HEK293 (cell line): ENCODE measurements around the gene USP21.

Experiments
- ATF2 ChIP-seq: fragments of 450-650 bp; formaldehyde crosslinking; IDR thresholded peaks from 2 replicates; pipeline ENCODE4 v1.5.1; 2016; ENCODE audit warnings: missing biosample characterization, missing genetic modification characterization, low read depth
- CTCF ChIP-seq: fragments of 450-650 bp; formaldehyde crosslinking; IDR thresholded peaks from 2 replicates; pipeline ENCODE4 v1.5.1; 2016; ENCODE audit warnings: missing biosample characterization, missing genetic modification characterization
- IKZF3 ChIP-seq: fragments of 450-650 bp; IDR thresholded peaks from 2 replicates; pipeline ENCODE4 v1.5.0; 2018; ENCODE audit warnings: missing biosample characterization, mild to moderate bottlenecking, missing genetic modification characterization, moderate library complexity
- KLF16 ChIP-seq: fragments of 450-650 bp; formaldehyde crosslinking; IDR thresholded peaks from 2 replicates; pipeline ENCODE4 v1.5.1; 2017; ENCODE audit warnings: missing biosample characterization, missing genetic modification characterization
- MYNN ChIP-seq: fragments of 450-650 bp; formaldehyde crosslinking; IDR thresholded peaks from 2 replicates; pipeline ENCODE4 v1.5.1; 2016; ENCODE audit warnings: missing biosample characterization, missing genetic modification characterization, borderline replicate concordance
- MZF1 ChIP-seq: fragments of 450-650 bp; formaldehyde crosslinking; IDR thresholded peaks from 2 replicates; pipeline ENCODE4 v1.5.1; 2017; ENCODE audit warnings: missing biosample characterization, missing genetic modification characterization, borderline replicate concordance
- OVOL3 ChIP-seq: fragments of 450-650 bp; formaldehyde crosslinking; IDR thresholded peaks from 2 replicates; pipeline ENCODE4 v1.5.1; 2016; ENCODE audit warnings: missing biosample characterization, missing genetic modification characterization
- PRDM1 ChIP-seq: fragments of 450-650 bp; formaldehyde crosslinking; IDR thresholded peaks from 2 replicates; pipeline ENCODE4; 2016; ENCODE audit warnings: missing biosample characterization, missing genetic modification characterization
- RBAK ChIP-seq: fragments of 450-650 bp; formaldehyde crosslinking; IDR thresholded peaks from 2 replicates; pipeline ENCODE4 v1.5.1; 2016; ENCODE audit warnings: missing biosample characterization, missing genetic modification characterization
- TRIM28 ChIP-seq: IDR thresholded peaks from 2 replicates; pipeline ENCODE4 v1.6.1; 2011; ENCODE audit warnings: low read length, control low read depth, borderline replicate concordance
- ZBTB10 ChIP-seq: fragments of 450-650 bp; formaldehyde crosslinking; IDR thresholded peaks from 2 replicates; pipeline ENCODE4 v1.5.1; 2016; ENCODE audit warnings: missing biosample characterization, missing genetic modification characterization
- ZFP3 ChIP-seq: fragments of 450-650 bp; formaldehyde crosslinking; IDR thresholded peaks from 2 replicates; pipeline ENCODE4 v1.5.1; 2016; ENCODE audit warnings: low read depth, missing biosample characterization, missing genetic modification characterization
- ZFP69B ChIP-seq: fragments of 450-650 bp; formaldehyde crosslinking; IDR thresholded peaks from 2 replicates; pipeline ENCODE4 v1.5.1; 2016; ENCODE audit warnings: missing biosample characterization, missing genetic modification characterization
- ZIC2 ChIP-seq: fragments of 450-650 bp; formaldehyde crosslinking; IDR thresholded peaks from 2 replicates; pipeline ENCODE4 v1.5.1; 2016; ENCODE audit warnings: missing biosample characterization, missing genetic modification characterization
- ZNF146 ChIP-seq: fragments of 450-650 bp; formaldehyde crosslinking; IDR thresholded peaks from 2 replicates; pipeline ENCODE4 v1.5.1; 2016; ENCODE audit warnings: missing biosample characterization, missing genetic modification characterization
- ZNF157 ChIP-seq: fragments of 450-650 bp; formaldehyde crosslinking; IDR thresholded peaks from 2 replicates; pipeline ENCODE4 v1.5.1; 2016; ENCODE audit warnings: missing biosample characterization, missing genetic modification characterization
- ZNF24 ChIP-seq: fragments of 450-650 bp; formaldehyde crosslinking; IDR thresholded peaks from 2 replicates; pipeline ENCODE4 v1.5.1; 2016; ENCODE audit warnings: missing biosample characterization, missing genetic modification characterization
- ZNF248 ChIP-seq: fragments of 450-650 bp; formaldehyde crosslinking; IDR thresholded peaks from 2 replicates; pipeline ENCODE4 v1.5.1; 2017; ENCODE audit warnings: missing biosample characterization, missing genetic modification characterization
- ZNF266 ChIP-seq: fragments of 450-650 bp; formaldehyde crosslinking; IDR thresholded peaks from 2 replicates; pipeline ENCODE4 v1.5.1; 2016; ENCODE audit warnings: missing biosample characterization, missing genetic modification characterization, low read depth
- ZNF302 ChIP-seq: fragments of 450-650 bp; formaldehyde crosslinking; IDR thresholded peaks from 2 replicates; pipeline ENCODE4 v1.5.1; 2016; ENCODE audit warnings: missing biosample characterization, missing genetic modification characterization, low read depth
- ZNF423 ChIP-seq: fragments of 450-650 bp; formaldehyde crosslinking; IDR thresholded peaks from 2 replicates; pipeline ENCODE4 v1.5.1; 2016; ENCODE audit warnings: missing biosample characterization, missing genetic modification characterization
- ZNF549 ChIP-seq: fragments of 450-650 bp; IDR thresholded peaks from 2 replicates; pipeline ENCODE4 v1.5.1; 2018; ENCODE audit warnings: missing biosample characterization, missing genetic modification characterization, mild to moderate bottlenecking, inconsistent platforms, moderate library complexity
- ZNF555 ChIP-seq: fragments of 450-650 bp; formaldehyde crosslinking; conservative IDR thresholded peaks from 2 replicates; pipeline ENCODE4 v1.5.1; 2017; ENCODE audit warnings: missing biosample characterization, mild to moderate bottlenecking, missing genetic modification characterization, inconsistent platforms
- ZNF621 ChIP-seq: fragments of 450-650 bp; formaldehyde crosslinking; IDR thresholded peaks from 2 replicates; pipeline ENCODE4 v1.5.1; 2017; ENCODE audit warnings: missing biosample characterization, missing genetic modification characterization
- ZNF626 ChIP-seq: fragments of 450-650 bp; sonication (Bioruptor Pico); formaldehyde crosslinking; IDR thresholded peaks from 2 replicates; pipeline ENCODE4 v1.5.1; 2018; ENCODE audit warnings: missing biosample characterization, missing genetic modification characterization, inconsistent platforms
- TF ChIP-seq, protein P1 (sequence below): fragments of 450-650 bp; formaldehyde crosslinking; IDR thresholded peaks from 2 replicates; pipeline ENCODE4 v1.5.1; 2016; ENCODE audit warnings: missing biosample characterization, missing genetic modification characterization
- TF ChIP-seq, protein P2 (sequence below): fragments of 450-650 bp; IDR thresholded peaks from 2 replicates; pipeline ENCODE4 v1.5.1; 2018; ENCODE audit warnings: missing biosample characterization, missing genetic modification characterization

Gene USP21

GRCh38 chr1:161177112-161177935 lies 18.0 kb downstream of the USP21 start, which contains the start of gene B4GALT3 (continued):
- TF ChIP-seq, protein P1, sequence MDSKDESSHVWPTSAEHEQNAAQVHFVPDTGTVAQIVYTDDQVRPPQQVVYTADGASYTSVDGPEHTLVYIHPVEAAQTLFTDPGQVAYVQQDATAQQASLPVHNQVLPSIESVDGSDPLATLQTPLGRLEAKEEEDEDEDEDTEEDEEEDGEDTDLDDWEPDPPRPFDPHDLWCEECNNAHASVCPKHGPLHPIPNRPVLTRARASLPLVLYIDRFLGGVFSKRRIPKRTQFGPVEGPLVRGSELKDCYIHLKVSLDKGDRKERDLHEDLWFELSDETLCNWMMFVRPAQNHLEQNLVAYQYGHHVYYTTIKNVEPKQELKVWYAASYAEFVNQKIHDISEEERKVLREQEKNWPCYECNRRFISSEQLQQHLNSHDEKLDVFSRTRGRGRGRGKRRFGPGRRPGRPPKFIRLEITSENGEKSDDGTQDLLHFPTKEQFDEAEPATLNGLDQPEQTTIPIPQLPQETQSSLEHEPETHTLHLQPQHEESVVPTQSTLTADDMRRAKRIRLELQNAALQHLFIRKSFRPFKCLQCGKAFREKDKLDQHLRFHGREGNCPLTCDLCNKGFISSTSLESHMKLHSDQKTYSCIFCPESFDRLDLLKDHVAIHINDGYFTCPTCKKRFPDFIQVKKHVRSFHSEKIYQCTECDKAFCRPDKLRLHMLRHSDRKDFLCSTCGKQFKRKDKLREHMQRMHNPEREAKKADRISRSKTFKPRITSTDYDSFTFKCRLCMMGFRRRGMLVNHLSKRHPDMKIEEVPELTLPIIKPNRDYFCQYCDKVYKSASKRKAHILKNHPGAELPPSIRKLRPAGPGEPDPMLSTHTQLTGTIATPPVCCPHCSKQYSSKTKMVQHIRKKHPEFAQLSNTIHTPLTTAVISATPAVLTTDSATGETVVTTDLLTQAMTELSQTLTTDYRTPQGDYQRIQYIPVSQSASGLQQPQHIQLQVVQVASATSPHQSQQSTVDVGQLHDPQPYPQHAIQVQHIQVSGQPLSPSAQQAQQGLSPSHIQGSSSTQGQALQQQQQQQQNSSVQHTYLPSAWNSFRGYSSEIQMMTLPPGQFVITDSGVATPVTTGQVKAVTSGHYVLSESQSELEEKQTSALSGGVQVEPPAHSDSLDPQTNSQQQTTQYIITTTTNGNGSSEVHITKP (tag by site-specific recombination): peak; percentile 98
- TF ChIP-seq ZNF555 (tag by site-specific recombination) (no peak), ZIC2 (tag by site-specific recombination) (peak; percentile 80), ZNF423 (tag by site-specific recombination) (peak; percentile 99), IKZF3 (tag by site-specific recombination) (no peak), ZBTB10 (tag by site-specific recombination) (no peak; the same call in 1 of the 2 replicates), ZNF24 (tag by site-specific recombination) (peak; percentile 67), ZNF266 (tag by site-specific recombination) (no peak), ATF2 (tag by site-specific recombination) (peak; percentile 9; the same call in 1 of the 2 replicates), ZFP3 (no peak), ZNF157 (no peak), MZF1 (no peak), ZNF549 (tag by site-specific recombination) (no peak), ZNF626 (tag by site-specific recombination) (no peak), ZNF302 (tag by site-specific recombination) (no peak), ZFP69B (tag by site-specific recombination) (peak; percentile 77; the same call in 1 of the 2 replicates), PRDM1 (tag by site-specific recombination) (no peak), ZNF146 (tag by site-specific recombination) (no peak; the same call in 1 of the 2 replicates), OVOL3 (tag by site-specific recombination) (no peak), MYNN (tag by site-specific recombination) (no peak), CTCF (peak; percentile 55; the same call in 1 of the 2 replicates), ZNF248 (no peak), RBAK (tag by site-specific recombination) (no peak), KLF16 (peak; percentile 96), TRIM28 (no peak; the same call in none of the 2 replicates), ZNF621 (no peak)
- TF ChIP-seq, protein P2, sequence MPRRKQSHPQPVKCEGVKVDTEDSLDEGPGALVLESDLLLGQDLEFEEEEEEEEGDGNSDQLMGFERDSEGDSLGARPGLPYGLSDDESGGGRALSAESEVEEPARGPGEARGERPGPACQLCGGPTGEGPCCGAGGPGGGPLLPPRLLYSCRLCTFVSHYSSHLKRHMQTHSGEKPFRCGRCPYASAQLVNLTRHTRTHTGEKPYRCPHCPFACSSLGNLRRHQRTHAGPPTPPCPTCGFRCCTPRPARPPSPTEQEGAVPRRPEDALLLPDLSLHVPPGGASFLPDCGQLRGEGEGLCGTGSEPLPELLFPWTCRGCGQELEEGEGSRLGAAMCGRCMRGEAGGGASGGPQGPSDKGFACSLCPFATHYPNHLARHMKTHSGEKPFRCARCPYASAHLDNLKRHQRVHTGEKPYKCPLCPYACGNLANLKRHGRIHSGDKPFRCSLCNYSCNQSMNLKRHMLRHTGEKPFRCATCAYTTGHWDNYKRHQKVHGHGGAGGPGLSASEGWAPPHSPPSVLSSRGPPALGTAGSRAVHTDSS: no peak
